Loucy (cell line): ENCODE results near the gene ANAPC2.

Experiments used
- EZH2phosphoT487 ChIP-seq: fragments of 200-600 bp; IDR thresholded peaks from 2 replicates; pipeline ENCODE4 v1.6.1; 2018; ENCODE audit warnings: antibody characterized with exemption, mild to moderate bottlenecking, moderate library complexity, borderline replicate concordance
- TF ChIP-seq, protein P1 (sequence below): fragments of 200-600 bp; sonication (generic); conservative IDR thresholded peaks from 2 replicates; pipeline ENCODE4 v1.5.1; 2014; ENCODE audit warnings: mild to moderate bottlenecking, antibody characterized with exemption, low read length

DNA sequence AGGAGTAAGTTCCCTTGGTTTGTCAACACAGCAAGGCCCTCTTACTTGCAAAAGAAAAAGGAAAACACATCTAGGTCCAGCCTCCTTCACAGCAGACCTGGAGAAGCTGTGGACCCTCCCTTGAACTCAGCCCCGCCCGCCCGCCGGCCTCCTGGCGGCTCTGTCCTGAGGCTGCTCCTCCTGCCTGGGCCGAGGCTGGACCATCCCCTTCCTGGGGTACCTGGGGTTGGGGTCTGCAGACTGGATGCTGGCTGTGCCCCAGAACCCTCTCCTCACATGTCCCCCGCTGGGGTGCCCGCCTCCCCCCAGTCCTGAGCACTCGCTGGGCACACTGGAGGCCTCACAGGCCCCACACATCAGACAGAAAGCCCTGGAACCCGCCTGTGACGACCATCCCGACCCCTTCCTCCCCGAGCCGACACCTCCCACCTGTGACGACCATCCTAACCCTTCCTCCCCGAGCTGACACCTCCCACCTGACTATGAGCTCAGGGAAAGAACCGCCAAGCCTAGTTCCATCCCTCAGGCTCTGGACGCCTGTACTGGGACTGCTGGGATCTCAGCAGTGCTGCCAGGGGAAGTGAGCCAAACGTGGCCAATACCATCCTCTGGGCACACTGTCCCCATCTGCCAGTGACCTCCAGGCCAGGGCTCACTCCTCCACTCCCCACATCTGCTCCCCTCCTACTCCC lies 9.3 kb downstream of the ANAPC2 start:
- TF ChIP-seq, protein P1, sequence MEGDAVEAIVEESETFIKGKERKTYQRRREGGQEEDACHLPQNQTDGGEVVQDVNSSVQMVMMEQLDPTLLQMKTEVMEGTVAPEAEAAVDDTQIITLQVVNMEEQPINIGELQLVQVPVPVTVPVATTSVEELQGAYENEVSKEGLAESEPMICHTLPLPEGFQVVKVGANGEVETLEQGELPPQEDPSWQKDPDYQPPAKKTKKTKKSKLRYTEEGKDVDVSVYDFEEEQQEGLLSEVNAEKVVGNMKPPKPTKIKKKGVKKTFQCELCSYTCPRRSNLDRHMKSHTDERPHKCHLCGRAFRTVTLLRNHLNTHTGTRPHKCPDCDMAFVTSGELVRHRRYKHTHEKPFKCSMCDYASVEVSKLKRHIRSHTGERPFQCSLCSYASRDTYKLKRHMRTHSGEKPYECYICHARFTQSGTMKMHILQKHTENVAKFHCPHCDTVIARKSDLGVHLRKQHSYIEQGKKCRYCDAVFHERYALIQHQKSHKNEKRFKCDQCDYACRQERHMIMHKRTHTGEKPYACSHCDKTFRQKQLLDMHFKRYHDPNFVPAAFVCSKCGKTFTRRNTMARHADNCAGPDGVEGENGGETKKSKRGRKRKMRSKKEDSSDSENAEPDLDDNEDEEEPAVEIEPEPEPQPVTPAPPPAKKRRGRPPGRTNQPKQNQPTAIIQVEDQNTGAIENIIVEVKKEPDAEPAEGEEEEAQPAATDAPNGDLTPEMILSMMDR = no peak
- TF ChIP-seq EZH2phosphoT487 = no peak
